Calu3 (cell line): ENCODE measurements around the gene ARIH2. TPM values are rescaled to one million over a fixed set of nuclear protein-coding genes. Genes with fewer than 3 reads are reported as not detected.

Source experiments
- BruUV-seq: library from RNA; stranded (reverse); fragments of 400-500 nt; replicated peaks from 2 replicates; lab custom pipeline; 2021; lab: Mats Ljungman, UMichigan
- CTCF ChIA-PET: fragments of 300-600 bp; sonication (Branson Sonifier 250); formaldehyde crosslinking; loops from one replicate; lab custom pipeline; 2022; ENCODE audit warnings: antibody characterized with exemption; lab: Charles Lee
- DNase-seq: peaks from one replicate; pipeline ENCODE4 v3.0.0; 2022
- H3K27ac Mint-ChIP-seq: one replicate; pipeline ENCODE4 v1.8.0; 2022; ENCODE audit warnings: mixed read lengths; ENCODE audit not compliant: unreplicated experiment
- H3K27me3 Mint-ChIP-seq: one replicate; pipeline ENCODE4 v1.8.0; 2022; ENCODE audit warnings: mixed read lengths; ENCODE audit not compliant: unreplicated experiment
- H3K36me3 Mint-ChIP-seq: one replicate; pipeline ENCODE4 v1.8.0; 2022; ENCODE audit warnings: mild to moderate bottlenecking, moderate library complexity, mixed read lengths; ENCODE audit not compliant: insufficient read depth, unreplicated experiment
- H3K4me1 Mint-ChIP-seq: one replicate; pipeline ENCODE4 v1.8.0; 2022; ENCODE audit warnings: mild to moderate bottlenecking, low read depth, mixed read lengths; ENCODE audit not compliant: unreplicated experiment
- H3K4me3 Mint-ChIP-seq: one replicate; pipeline ENCODE4 v1.8.0; 2022; ENCODE audit warnings: mild to moderate bottlenecking, low read depth, moderate library complexity, mixed read lengths; ENCODE audit not compliant: unreplicated experiment
- H3K9me3 Mint-ChIP-seq: one replicate; pipeline ENCODE4 v1.8.0; 2022; ENCODE audit warnings: low read depth, mixed read lengths; ENCODE audit not compliant: unreplicated experiment
- CTCF ChIP-seq: fragments of 200-600 bp; IDR thresholded peaks from one replicate; pipeline ENCODE4 v1.8.0; 2022; ENCODE audit warnings: antibody characterized with exemption; ENCODE audit not compliant: unreplicated experiment
- intact Hi-C: fragments of 100-400 bp; cut with micrococcal nuclease; formaldehyde crosslinking; loops from one replicate; pipeline ENCODE4 v1.10.0; 2022; ENCODE audit not compliant: unreplicated experiment
- total RNA-seq: library from RNA; stranded (reverse); gene quantifications from 2 replicates; pipeline ENCODE4 v1.2.3, GENCODE V29; 2022

Gene ARIH2
- total RNA-seq, 1 experiment from 2014 or later: 109 TPM

DNA sequence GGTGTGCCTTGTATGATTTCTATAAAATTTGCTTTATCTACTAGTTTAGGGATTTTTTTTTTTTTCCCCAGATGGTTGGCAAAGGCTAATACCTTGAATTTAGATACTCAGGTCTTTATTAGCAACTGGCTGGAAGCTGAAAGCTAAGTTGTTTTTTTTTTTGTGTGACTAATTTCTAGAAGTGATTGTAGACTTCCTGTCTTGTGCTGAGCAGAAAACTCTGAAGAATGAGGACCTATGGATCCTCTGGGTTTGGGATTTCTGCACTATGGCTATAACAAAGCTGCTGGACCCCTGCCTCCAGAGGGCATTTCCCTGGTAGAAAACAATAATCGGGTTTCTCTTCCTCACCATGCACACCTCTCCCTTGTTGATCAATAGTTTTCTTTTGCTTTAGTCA is 10.0 kb downstream of the ARIH2 start:
- no peak for DNase-seq
- Mint-ChIP-seq H3K9me3 (no peaks in the 10 kb centered on the region), H3K4me1 (peaks cover 50% of the 10 kb centered on the region), H3K4me3 (no peak overlapping the region), H3K36me3 (peaks cover 65% of the 10 kb centered on the region), H3K27me3 (no peaks in the 10 kb centered on the region), H3K27ac (no peak overlapping the region)
- CTCF ChIA-PET: interaction anchor here (0.7 kb wide), 2 partner anchors 10 to 179 kb away, joined by 3 read pairs; no protein-coding TSS in a partner anchor
- no TSS peak for BruUV-seq
- no peak for TF ChIP-seq CTCF
- intact Hi-C loops: no loop called here

GRCh38 chr3:48929358-48930035 is 10.9 kb downstream of the ARIH2 start:
- no peak for DNase-seq
- no TSS peak for BruUV-seq
- Mint-ChIP-seq H3K4me1 (peaks cover 50% of the 10 kb centered on the region), H3K4me3 (no peak overlapping the region), H3K27ac (peak overlapping the region; percentile 55), H3K27me3 (no peaks in the 10 kb centered on the region), H3K36me3 (peaks cover 69% of the 10 kb centered on the region), H3K9me3 (no peaks in the 10 kb centered on the region)
- intact Hi-C loops: no loop called here
- TF ChIP-seq CTCF: no peak
- CTCF ChIA-PET: interaction anchor here (0.6 to 0.7 kb wide), 2 partner anchors 10 to 180 kb away, joined by 3 to 7 read pairs; no protein-coding TSS in a partner anchor

DNA sequence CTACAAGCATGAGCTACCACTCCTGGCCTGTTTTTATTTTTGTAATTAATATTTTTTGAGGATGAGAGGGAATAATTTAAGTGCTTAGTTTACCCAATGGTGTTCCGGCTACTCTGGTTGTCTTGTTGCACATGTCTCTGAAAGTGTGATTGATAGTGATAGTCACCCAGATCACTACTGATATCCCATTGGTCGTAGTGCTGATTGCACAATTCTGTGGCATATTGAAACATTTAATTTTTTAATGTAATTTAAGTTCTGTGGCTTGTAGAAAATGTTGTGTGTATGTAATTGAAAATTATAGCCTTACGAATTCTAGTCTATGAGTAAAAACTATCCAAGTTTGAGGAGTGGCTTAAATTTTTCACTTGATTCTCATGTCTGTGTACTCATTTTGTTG is 11.9 kb downstream of the ARIH2 start:
- no peaks in the 10 kb centered on the region for H3K9me3 Mint-ChIP-seq
- no peak for DNase-seq
- CTCF ChIA-PET: interaction anchor here (0.6 kb wide), 2 partner anchors 11 to 214 kb away, joined by 3 read pairs; partner anchors contain the start of gene IP6K2
- no TSS peak for BruUV-seq
- peaks cover 50% of the 10 kb centered on the region for H3K4me1 Mint-ChIP-seq
- TF ChIP-seq CTCF: no peak
- H3K27me3 Mint-ChIP-seq: no peaks in the 10 kb centered on the region
- peaks cover 59% of the 10 kb centered on the region for H3K36me3 Mint-ChIP-seq
- intact Hi-C loops: no loop called here
- H3K27ac Mint-ChIP-seq: no peak overlapping the region
- H3K4me3 Mint-ChIP-seq: no peak overlapping the region

DNA sequence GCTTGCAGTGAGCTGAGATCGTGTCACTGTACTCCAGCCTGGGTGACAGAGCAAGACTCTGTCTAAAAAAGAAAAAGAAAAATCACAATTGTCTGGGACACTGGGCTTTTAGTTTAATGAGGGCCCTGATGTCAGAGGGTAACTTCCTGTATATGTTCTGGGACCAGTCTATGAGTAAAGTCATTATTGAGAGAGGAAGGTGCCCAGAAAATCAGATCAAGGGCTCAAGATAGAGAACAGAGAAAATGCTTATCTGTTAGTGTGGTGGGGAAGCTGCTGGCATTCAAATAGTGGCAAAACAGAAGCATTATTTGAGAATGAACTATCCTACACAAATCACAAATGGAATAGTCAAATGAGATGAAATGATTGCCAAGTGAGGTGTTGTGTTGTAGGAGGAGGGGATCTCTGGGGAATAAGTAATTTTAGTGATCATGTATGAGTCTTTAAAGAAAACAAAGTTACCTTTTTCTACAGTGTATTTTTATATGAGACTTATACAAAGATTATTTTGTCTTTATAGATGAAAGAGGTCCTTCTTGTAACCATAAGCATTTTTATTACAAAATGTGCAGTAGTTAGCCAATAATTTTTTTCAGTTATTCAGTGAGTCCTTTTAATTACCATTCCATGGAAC is 13.4 kb downstream of the ARIH2 start:
- CTCF ChIA-PET: no interaction called here
- H3K9me3 Mint-ChIP-seq: no peaks in the 10 kb centered on the region
- intact Hi-C loops: no loop called here
- TF ChIP-seq CTCF: no peak
- H3K27ac Mint-ChIP-seq: no peak overlapping the region
- no peak overlapping the region for H3K4me3 Mint-ChIP-seq
- no peak for DNase-seq
- no TSS peak for BruUV-seq
- no peaks in the 10 kb centered on the region for H3K27me3 Mint-ChIP-seq
- H3K4me1 Mint-ChIP-seq: peaks cover 38% of the 10 kb centered on the region
- H3K36me3 Mint-ChIP-seq: peaks cover 49% of the 10 kb centered on the region
